H54 (cell line): ENCODE results near the gene LMAN1L.
A peak's percentile ranks its signal among the peaks of the same experiment; 100 is the strongest.

Source experiments
- DNase-seq: peaks from one replicate; pipeline ENCODE4 v3.0.0; 2011; ENCODE audit warnings: low spot score, mixed read lengths; ENCODE audit not compliant: insufficient read length
- FAIRE-seq: peaks from 3 replicates; lab custom pipeline; 2011; peaks lifted over from hg19 to GRCh38; lab: Jason Lieb, UNC
- POLR2A ChIP-seq: IDR thresholded peaks from 2 replicates; pipeline ENCODE4 v1.6.1; 2011; ENCODE audit warnings: low read depth, mild to moderate bottlenecking, low read length

The LMAN1L gene

DNA sequence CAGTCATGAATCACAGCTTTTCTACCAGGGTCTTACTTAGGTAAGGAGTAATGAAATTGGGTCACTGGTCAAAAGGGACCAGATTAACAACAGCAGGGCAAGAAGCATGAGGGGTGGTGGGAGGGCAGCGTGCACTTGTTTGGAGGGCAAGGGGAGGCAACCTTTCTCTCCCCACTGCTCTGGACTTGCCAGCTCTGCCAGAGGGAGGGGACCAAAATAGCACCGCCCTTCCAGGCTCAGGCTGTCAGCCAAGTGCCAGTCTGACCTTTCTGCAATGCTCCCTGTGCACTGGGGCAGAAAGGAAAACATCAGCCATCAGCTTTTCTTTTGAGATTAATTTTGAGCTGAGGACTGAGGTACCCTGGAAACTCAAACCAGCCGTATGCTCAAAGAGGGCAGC is 34.8 kb downstream of the LMAN1L start:
- DNase-seq (no peak), FAIRE-seq (no peak)
- no peak for TF ChIP-seq POLR2A

DNA sequence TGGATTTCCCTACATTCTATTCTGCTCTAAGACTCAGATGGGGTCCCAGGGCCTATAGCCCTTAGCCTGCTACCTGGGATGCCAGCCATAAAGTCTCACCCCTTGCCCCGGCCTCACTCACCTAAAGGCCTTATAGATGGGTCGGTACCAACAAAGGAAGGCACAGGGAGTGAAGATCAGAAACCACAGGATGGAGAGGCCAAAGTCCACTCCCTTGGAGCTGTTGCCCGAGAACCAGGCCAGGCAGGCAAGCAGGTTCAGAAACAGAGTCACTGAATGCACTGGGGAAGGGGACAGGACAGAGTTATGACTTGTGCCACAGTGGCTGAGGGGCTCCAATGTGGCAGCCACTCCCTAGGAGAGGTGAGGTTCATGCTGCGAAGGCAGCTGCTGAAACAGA is 37.8 kb downstream of the LMAN1L start:
- DNase-seq (no peak), FAIRE-seq (no peak)
- no peak for TF ChIP-seq POLR2A

DNA sequence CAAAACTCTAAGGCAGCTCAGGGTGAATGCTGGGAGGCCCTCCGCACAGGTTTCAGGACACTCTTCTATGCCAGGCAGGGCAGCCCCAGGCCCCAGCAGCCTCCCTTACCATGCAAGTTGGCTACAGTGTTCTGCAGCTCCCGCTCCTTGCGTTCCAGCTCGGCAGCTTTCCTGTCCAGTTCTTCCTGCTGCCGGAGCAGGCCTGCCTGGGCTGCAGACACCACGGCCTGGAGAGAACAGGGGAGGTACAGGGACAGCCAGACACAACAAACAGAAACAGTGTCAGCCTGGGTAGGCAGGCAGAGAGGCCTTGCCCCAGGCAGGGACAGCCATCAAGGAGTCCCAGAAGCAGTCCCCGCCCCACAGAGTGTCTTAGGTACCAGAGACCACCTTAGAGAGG is 39.3 kb downstream of the LMAN1L start:
- FAIRE-seq (no peak), DNase-seq (no peak)
- TF ChIP-seq POLR2A, result no peak

DNA sequence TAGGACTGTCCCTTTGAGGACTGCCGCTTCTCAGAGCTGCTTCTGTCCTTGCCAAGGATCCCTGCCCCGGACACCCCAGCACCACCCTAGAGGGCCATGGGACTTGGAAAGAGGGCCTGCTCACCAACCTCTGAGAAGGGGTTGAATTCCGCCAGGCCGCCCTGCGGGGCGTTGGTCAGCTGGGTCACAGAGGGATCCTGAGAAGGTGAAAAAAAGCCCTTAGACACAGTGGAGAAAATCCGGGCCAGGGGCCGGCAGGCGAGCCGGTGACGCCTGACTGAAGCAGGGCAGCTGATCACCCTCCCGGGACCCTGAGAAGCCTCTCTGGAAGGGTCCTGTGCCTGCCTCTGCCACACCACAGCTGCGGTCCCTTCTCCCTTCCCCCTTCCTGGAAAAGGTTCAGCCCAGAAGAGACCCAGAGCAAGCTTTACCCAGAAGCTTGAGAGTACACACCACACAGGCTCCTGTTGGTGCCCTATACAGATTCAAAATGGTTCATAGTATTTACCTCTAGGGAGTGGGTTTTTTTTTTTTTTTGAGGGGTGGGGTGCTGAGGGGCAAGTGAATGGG is 41.9 kb downstream of the LMAN1L start:
- no peak for TF ChIP-seq POLR2A
- DNase-seq (no peak), FAIRE-seq (no peak)

DNA sequence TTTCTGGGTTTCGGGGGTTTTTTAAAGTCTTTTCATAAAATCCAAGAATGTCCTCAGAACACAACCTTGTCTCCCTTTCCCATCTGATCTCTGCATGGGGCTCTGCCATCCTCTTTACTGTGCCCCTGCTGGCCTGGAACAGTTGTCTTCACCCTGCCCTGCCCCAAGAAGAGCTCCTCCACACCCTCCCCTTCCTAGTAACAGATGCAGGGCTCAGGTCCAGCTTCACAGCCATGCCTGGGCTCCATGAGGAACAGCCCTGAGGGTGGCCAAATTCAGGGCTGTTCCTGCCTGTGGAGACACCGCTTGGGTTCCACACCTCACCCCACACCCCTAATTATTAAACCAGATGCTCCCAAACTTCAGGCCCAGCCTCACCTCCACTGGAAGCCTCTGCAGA is 43.2 kb downstream of the LMAN1L start:
- FAIRE-seq (no peak), DNase-seq (no peak)
- TF ChIP-seq POLR2A, result no peak

DNA sequence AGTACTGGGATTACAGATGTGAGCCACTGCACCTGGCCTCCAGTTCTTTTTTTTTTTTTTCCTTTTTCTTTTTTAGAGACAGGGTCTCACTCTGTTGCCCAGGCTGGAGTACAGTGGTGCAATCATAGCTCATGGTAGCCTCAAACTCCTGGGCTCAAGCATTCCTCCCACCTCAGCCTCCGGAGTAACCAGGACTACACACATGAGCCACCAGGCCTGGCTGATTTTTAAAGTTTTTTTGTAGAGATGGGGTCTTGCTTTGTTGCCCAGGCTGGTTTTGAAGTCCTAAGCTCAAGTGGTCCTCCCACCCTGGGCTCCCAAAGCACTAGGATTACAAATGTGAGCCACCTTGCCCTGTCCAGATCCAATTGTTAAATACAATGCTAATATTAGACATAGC is 43.9 kb downstream of the LMAN1L start:
- FAIRE-seq, result no peak
- TF ChIP-seq POLR2A, result no peak
- no peak for DNase-seq

GRCh38 chr15:74857082-74857655 is 44.5 kb downstream of the LMAN1L start:
- TF ChIP-seq POLR2A, result no peak
- no peak for DNase-seq
- FAIRE-seq, result no peak

DNA sequence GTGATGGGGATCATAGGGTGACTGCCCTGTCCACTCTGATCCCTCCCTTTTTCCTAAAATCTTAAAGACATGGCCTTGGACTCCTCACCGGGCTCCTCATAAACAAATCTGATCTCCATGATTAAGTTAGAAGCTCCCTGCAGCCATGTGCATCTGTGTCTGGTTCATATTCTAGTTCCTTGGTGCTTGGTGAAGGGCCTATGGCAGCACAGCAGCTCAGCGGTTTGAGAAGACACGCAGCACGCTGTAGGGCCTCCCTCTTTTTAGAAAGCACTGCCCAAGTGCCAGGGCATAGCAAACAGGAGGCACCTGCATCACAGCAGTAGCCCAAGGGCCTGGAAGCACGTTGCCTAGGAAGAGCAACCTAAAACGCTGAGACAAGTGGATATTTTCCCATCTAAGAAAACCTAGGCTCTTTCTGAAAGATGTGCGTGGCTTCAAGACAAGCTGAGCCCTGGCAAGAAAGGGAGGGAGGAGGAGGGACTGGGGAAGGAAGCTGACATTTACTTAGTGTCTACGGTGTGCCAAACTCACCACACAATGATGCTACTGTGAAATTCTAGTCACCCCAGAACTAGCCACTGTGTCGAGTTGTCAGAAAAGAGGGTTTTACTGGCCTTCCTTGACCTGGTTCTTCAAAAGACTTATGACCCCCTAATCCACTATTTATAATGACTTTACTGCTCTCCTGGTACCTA is 45.2 kb downstream of the LMAN1L start:
- no peak for FAIRE-seq
- no peak for TF ChIP-seq POLR2A
- no peak for DNase-seq

GRCh38 chr15:74858369-74858740 is 45.7 kb downstream of the LMAN1L start:
- no peak for TF ChIP-seq POLR2A
- FAIRE-seq, result no peak

DNA sequence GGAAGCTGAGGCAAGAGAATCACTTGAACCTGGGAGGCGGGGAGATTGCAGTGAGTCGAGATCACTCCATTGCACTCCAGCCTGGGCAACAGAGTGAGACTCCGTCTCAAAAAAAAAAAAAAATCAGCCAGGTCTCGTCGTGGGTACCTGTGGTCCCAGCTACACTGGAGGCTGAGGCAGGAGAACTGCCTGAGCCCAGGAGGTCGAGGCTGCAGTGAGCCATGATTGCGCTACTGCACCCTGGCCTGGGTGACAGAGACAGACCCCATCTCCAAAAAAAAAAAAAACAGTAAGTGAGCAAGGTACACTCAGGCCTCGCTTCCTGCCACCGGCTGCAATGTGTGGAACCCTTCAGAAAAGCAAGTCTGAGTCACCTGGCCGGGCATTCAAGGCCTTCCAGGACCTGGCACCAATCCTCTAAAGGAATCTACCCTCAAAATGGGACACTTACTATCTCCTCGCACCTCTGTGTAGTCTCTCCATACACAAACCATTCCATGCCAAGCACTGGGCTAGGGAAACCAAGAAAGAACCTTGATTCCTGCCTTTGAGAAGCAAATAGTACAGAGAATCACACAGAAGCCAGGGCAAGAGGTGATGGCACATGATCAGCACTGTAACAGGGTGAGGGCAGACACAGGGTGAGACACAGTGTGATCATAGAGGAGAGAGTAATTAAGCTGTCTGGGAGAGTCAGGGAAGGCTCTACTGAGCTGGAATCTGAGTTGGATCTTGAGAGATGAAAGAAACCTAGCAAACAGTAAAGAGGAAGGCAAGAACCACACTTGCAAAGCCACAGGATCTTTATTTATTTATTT is 50.8 kb downstream of the LMAN1L start:
- FAIRE-seq (no peak), DNase-seq (peak; percentile 35)
- TF ChIP-seq POLR2A, result no peak

More at GRCh38 chr15:74858369-74858740, 45.7 kb downstream of the LMAN1L start:
- DNase-seq, result no peak

DNA sequence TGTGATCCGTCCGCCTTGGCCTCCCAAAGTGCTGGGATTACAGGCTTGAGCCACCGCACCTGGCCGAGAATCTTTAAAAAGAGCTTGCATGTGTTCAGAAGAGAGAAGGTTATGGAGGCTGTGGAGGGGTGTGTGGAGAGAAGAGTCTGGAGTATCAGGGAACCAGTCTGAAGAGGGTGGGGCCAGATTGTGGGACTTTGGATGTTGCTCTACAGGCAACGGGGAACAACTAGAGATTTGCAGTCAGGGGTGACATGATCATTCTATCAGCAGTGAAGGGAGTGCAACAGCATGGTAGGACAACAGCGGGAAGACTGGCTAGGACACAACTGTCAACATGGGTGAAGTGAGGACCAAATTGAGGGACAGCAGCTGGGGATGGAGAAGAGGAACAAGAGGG is 51.7 kb downstream of the LMAN1L start:
- TF ChIP-seq POLR2A, result no peak
- no peak for FAIRE-seq
- no peak for DNase-seq

DNA sequence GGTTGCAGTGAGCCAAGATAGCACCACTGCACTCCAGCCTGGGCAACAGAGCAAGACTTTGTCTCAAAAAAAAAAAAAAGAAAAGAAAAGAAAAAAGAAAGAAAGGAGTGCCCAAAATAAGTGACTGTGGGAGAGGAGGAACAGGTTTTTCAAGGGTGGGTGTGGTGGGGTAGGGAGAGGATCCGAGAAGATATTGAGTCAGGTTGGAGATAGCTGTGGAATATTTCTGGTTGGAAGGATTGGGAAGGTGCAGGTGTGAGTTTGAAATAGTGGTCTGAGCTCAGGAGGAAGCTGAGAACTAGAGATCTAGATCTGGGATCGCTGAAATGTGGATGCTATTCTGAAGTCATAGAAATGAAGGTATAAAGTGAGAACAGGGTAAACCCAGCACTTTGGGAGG is 52.7 kb downstream of the LMAN1L start:
- no peak for FAIRE-seq
- no peak for TF ChIP-seq POLR2A

GRCh38 chr15:74866090-74866489 is 53.5 kb downstream of the LMAN1L start:
- no peak for FAIRE-seq
- no peak for TF ChIP-seq POLR2A
- DNase-seq, result peak; percentile 63

More for the DNA sequence above, 52.7 kb downstream of the LMAN1L start:
- DNase-seq, result no peak

DNA sequence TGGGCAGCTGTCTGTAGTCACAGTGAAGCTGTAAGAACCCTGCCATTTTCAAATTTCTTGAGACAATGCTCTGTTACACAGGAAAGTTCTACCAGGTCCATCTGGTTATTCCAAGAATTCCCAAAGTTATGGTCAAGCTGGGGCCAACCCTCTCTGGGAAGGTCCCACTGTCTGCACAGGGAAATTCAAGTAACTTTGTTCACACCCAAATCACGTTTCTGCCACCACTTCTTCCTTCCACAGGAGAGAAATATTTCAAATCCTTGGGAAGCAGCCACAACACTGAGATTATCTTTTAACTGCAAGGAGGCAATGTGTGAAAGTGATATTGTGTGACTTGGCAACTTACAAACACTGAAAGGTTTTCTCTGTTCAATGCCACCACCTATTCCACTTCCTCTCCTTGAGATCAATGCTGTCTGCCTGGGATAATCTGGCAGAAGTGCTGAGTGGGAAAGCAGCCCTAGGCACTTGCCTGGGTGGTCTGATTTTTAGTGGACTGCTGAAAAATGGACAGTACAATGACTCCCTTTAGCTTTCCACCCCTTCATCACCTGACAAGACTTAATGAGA is 54.9 kb downstream of the LMAN1L start:
- FAIRE-seq (no peak), DNase-seq (no peak)
- no peak for TF ChIP-seq POLR2A
